Trophoblast cell (in vitro differentiated cells and primary cell): Measurements from ENCODE around the gene GNB5.

Experiments used
- DNase-seq, 2 donors: peaks; one replicate each; pipeline ENCODE4 v3.0.0-alpha.2; 2016
- H2AFZ ChIP-seq: 2 replicates; pipeline ENCODE4 v1.6.1; 2013; ENCODE audit warnings: low read length, moderate library complexity, mild to moderate bottlenecking; ENCODE audit not compliant: insufficient read depth, poor library complexity
- H2AK5ac ChIP-seq: 2 replicates; pipeline ENCODE4 v1.6.1; 2013; ENCODE audit warnings: mild to moderate bottlenecking, low read length
- H2BK120ac ChIP-seq: 2 replicates; pipeline ENCODE4 v1.6.1; 2013; ENCODE audit warnings: low read length, mild to moderate bottlenecking, moderate library complexity; ENCODE audit not compliant: insufficient read depth, poor library complexity
- H2BK12ac ChIP-seq: 2 replicates; pipeline ENCODE4 v1.6.1; 2013; ENCODE audit warnings: mild to moderate bottlenecking, low read length, moderate library complexity
- H2BK5ac ChIP-seq: 2 replicates; pipeline ENCODE4 v1.6.1; 2013; ENCODE audit warnings: low read length, low read depth, moderate library complexity, mild to moderate bottlenecking; ENCODE audit not compliant: poor library complexity
- H3K14ac ChIP-seq: 2 replicates; pipeline ENCODE4 v1.6.1; 2013; ENCODE audit warnings: mild to moderate bottlenecking, low read length
- H3K18ac ChIP-seq: 2 replicates; pipeline ENCODE4 v1.6.1; 2013; ENCODE audit warnings: mild to moderate bottlenecking, low read length
- H3K23ac ChIP-seq: 2 replicates; pipeline ENCODE4 v1.6.1; 2013; ENCODE audit warnings: low read length
- H3K27ac ChIP-seq: 2 replicates; pipeline ENCODE4 v1.5.1; 2013; ENCODE audit warnings: low read depth, mild to moderate bottlenecking, inconsistent platforms, low read length, moderate library complexity
- H3K27me3 ChIP-seq: 2 replicates; pipeline ENCODE4 v1.6.1; 2013; ENCODE audit warnings: inconsistent platforms, mild to moderate bottlenecking, low read length, moderate library complexity; ENCODE audit not compliant: insufficient read depth
- H3K36me3 ChIP-seq, 2 experiments: 1 replicate in 1 of 2; 2 replicates in 1 of 2; pipeline ENCODE4 v1.6.1; 2013; ENCODE audit warnings: low read length in 2 of 2, mild to moderate bottlenecking in 2 of 2, moderate library complexity in 1 of 2; ENCODE audit not compliant: insufficient read depth in 2 of 2, control insufficient read depth in 1 of 2
- H3K4ac ChIP-seq: 2 replicates; pipeline ENCODE4 v1.6.1; 2013; ENCODE audit warnings: low read depth, mild to moderate bottlenecking, low read length, moderate library complexity
- H3K4me1 ChIP-seq, 2 experiments: 1 replicate in 1 of 2; 2 replicates in 1 of 2; pipeline ENCODE4 v1.6.1; 2013; ENCODE audit warnings: low read length in 2 of 2, mild to moderate bottlenecking in 2 of 2, moderate library complexity in 1 of 2; ENCODE audit not compliant: insufficient read depth in 2 of 2, control insufficient read depth in 1 of 2
- H3K4me2 ChIP-seq: 2 replicates; pipeline ENCODE4 v1.6.1; 2013; ENCODE audit warnings: inconsistent platforms, mild to moderate bottlenecking, low read length, moderate library complexity
- H3K4me3 ChIP-seq: 2 replicates; pipeline ENCODE4 v1.5.1; 2013; ENCODE audit warnings: mild to moderate bottlenecking, low read depth, low read length, inconsistent platforms
- H3K79me1 ChIP-seq: one replicate; pipeline ENCODE4 v1.6.1; 2013; ENCODE audit warnings: low read length
- H3K79me2 ChIP-seq: 2 replicates; pipeline ENCODE4 v1.6.1; 2013; ENCODE audit warnings: low read length, mild to moderate bottlenecking; ENCODE audit not compliant: control insufficient read depth, insufficient read depth, poor library complexity
- H3K9ac ChIP-seq: 2 replicates; pipeline ENCODE4 v1.6.1; 2013; ENCODE audit warnings: mild to moderate bottlenecking, low read length
- H3K9me3 ChIP-seq: 2 replicates; pipeline ENCODE4 v1.6.1; 2013; ENCODE audit warnings: low read depth, mild to moderate bottlenecking, control low read depth, inconsistent platforms, low read length; ENCODE audit not compliant: insufficient read depth
- H4K12ac ChIP-seq: 2 replicates; pipeline ENCODE4 v1.6.1; 2013; ENCODE audit warnings: low read depth, mild to moderate bottlenecking, low read length, moderate library complexity
- H4K8ac ChIP-seq: 2 replicates; pipeline ENCODE4 v1.6.1; 2013; ENCODE audit warnings: low read depth, mild to moderate bottlenecking, low read length, moderate library complexity
- H4K91ac ChIP-seq: one replicate; pipeline ENCODE4 v1.6.1; 2013; ENCODE audit warnings: low read depth, mild to moderate bottlenecking, low read length, moderate library complexity
- WGBS: extraction: QIAGEN DNeasy Blood & Tissue Kit; methylation state at CpG from one replicate; pipeline ENCODE4 v1.1.7; 2013; ENCODE audit warnings: missing lambda C conversion rate; ENCODE audit not compliant: insufficient read length, insufficient coverage; ENCODE audit errors: extremely low coverage; 5-methylcytosine and 5-hydroxymethylcytosine counted together

GNB5 gene

GRCh38 chr15:52121006-52121405, 70.2 kb downstream of the GNB5 start:
- Histone ChIP-seq H2AK5ac (no peak overlapping the region), H2AFZ (no peak overlapping the region), H3K4me3 (no peak overlapping the region), H3K36me3 (peaks cover 0 to 2% of the 10 kb centered on the region in 2 experiments), H4K91ac (no peak overlapping the region), H2BK120ac (no peak overlapping the region), H3K79me2 (no peaks in the 10 kb centered on the region), H3K18ac (no peak overlapping the region), H3K14ac (no peak overlapping the region), H3K23ac (no peak overlapping the region), H3K4me1 (no peaks in the 10 kb centered on the region), H3K4me2 (no peak overlapping the region), H4K12ac (no peak overlapping the region), H4K8ac (no peak overlapping the region), H3K27me3 (no peaks in the 10 kb centered on the region), H2BK5ac (no peak overlapping the region), H3K4ac (no peak overlapping the region), H3K9ac (no peak overlapping the region), H3K9me3 (no peaks in the 10 kb centered on the region), H3K79me1 (no peaks in the 10 kb centered on the region), H2BK12ac (no peak overlapping the region), H3K27ac (no peak overlapping the region)
- no CpG with 5 or more reads among the region's 5 CpGs for WGBS
- no peak for DNase-seq

- WGBS = no CpG with 5 or more reads among the region's 2 CpGs
- Histone ChIP-seq H2AK5ac (no peak overlapping the region), H2BK12ac (no peak overlapping the region), H3K4ac (no peak overlapping the region), H3K9ac (no peak overlapping the region), H3K79me2 (no peaks in the 10 kb centered on the region), H3K27ac (no peak overlapping the region), H2BK120ac (no peak overlapping the region), H3K36me3 (peaks cover 0 to 2% of the 10 kb centered on the region in 2 experiments), H3K4me2 (no peak overlapping the region), H3K18ac (no peak overlapping the region), H3K14ac (no peak overlapping the region), H2BK5ac (no peak overlapping the region), H3K4me3 (no peak overlapping the region), H3K79me1 (no peaks in the 10 kb centered on the region), H4K12ac (no peak overlapping the region), H4K8ac (no peak overlapping the region), H3K27me3 (no peaks in the 10 kb centered on the region), H3K4me1 (no peaks in the 10 kb centered on the region), H3K23ac (no peak overlapping the region), H4K91ac (no peak overlapping the region), H2AFZ (no peak overlapping the region), H3K9me3 (no peaks in the 10 kb centered on the region)
- no peak for DNase-seq
These were observed 70.7 kb downstream of the GNB5 start for GRCh38 chr15:52120488-52120887.

- no peak overlapping the region for H2BK12ac ChIP-seq
- H3K23ac ChIP-seq = no peak overlapping the region
- H3K4me2 ChIP-seq = no peak overlapping the region
- H3K18ac ChIP-seq = no peak overlapping the region
- no peak overlapping the region for H3K9ac ChIP-seq
- H3K14ac ChIP-seq = no peak overlapping the region
- no peak overlapping the region for H2AFZ ChIP-seq
- no peak overlapping the region for H3K4ac ChIP-seq
- no peak overlapping the region for H2BK120ac ChIP-seq
- peaks cover 0 to 1% of the 10 kb centered on the region in 2 experiments for H3K36me3 ChIP-seq
- no peak overlapping the region for H4K91ac ChIP-seq
- H3K27ac ChIP-seq = no peak overlapping the region
- no peak for DNase-seq
- H3K79me2 ChIP-seq = no peaks in the 10 kb centered on the region
- H2AK5ac ChIP-seq = no peak overlapping the region
- H3K4me1 ChIP-seq = no peaks in the 10 kb centered on the region
- no peaks in the 10 kb centered on the region for H3K9me3 ChIP-seq
- H3K27me3 ChIP-seq = no peaks in the 10 kb centered on the region
- H4K12ac ChIP-seq = no peak overlapping the region
- 100% methylated on average over 2 of the region's 3 CpGs for WGBS
- H2BK5ac ChIP-seq = no peak overlapping the region
- no peaks in the 10 kb centered on the region for H3K79me1 ChIP-seq
- no peak overlapping the region for H4K8ac ChIP-seq
- H3K4me3 ChIP-seq = no peak overlapping the region
These were observed 72.0 kb downstream of the GNB5 start for GRCh38 chr15:52118969-52119749.

DNA sequence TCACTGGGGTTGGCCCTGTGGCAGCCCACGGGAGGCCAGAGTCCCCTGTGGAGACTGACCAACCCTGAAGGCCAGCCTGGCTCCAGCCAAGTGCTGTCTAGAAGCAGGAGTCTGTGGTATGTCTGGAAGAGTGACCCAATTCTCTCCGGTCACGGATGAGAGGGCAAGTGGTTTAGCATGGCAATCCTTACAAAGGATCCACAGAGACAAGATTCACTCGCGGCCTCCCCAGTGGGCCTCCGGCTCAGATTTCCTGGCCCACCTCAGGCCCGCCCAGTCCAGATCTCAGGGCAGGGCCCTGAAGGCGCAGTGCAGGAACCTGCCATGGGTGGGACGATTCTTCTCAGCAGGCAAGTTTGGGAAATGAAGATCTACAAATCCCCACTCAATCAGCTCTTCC, 73.6 kb downstream of the GNB5 start:
- DNase-seq = no peak
- Histone ChIP-seq H3K27ac (no peak overlapping the region), H3K14ac (no peak overlapping the region), H4K91ac (no peak overlapping the region), H3K36me3 (no peaks in the 10 kb centered on the region), H3K9me3 (no peaks in the 10 kb centered on the region), H3K79me1 (no peaks in the 10 kb centered on the region), H3K27me3 (no peaks in the 10 kb centered on the region), H2AK5ac (no peak overlapping the region), H2AFZ (no peak overlapping the region), H3K4me3 (no peak overlapping the region), H2BK5ac (no peak overlapping the region), H3K23ac (no peak overlapping the region), H3K4me1 (no peaks in the 10 kb centered on the region), H3K4me2 (no peak overlapping the region), H3K9ac (no peak overlapping the region), H2BK120ac (no peak overlapping the region), H3K4ac (no peak overlapping the region), H2BK12ac (no peak overlapping the region), H4K8ac (no peak overlapping the region), H4K12ac (no peak overlapping the region), H3K18ac (no peak overlapping the region), H3K79me2 (no peaks in the 10 kb centered on the region)
- no CpG with 5 or more reads among the region's 9 CpGs for WGBS
